Tibial artery (tissue), 4 donors: ENCODE measurements around the gene FARP1.

Experiments
- DNase-seq, 2 donors: peaks; one replicate each; pipeline ENCODE4 v3.0.0-alpha.2; 2019
- H3K27ac ChIP-seq, 2 donors: fragments of 200-600 bp; sonication (generic) in 1 of 2; 1 replicate in 1 of 2; 2 replicates in 1 of 2; pipeline ENCODE4 v1.5.1; 2018 to 2019; ENCODE audit warnings: mild to moderate bottlenecking in 1 of 2
- H3K27me3 ChIP-seq, 2 donors: fragments of 200-600 bp; sonication (generic) in 1 of 2; one replicate each; pipeline versions ENCODE4 v1.5.1 to v1.6.0; 2016 to 2019
- H3K36me3 ChIP-seq, 3 donors: fragments of 200-600 bp; sonication (generic) in 2 of 3; one replicate each; pipeline ENCODE4 v1.5.1; 2016 to 2019; ENCODE audit warnings: mild to moderate bottlenecking in 2 of 3
- H3K4me1 ChIP-seq, 4 donors: fragments of 200-600 bp; sonication (generic) in 2 of 4; 1 replicate in 3 of 4; 2 replicates in 1 of 4; pipeline ENCODE4 v1.5.1; 2016 to 2019
- H3K4me3 ChIP-seq, 2 donors: fragments of 200-600 bp; sonication (generic) in 1 of 2; 1 replicate in 1 of 2; 2 replicates in 1 of 2; pipeline ENCODE4 v1.5.1; 2018 to 2019; ENCODE audit warnings: mild to moderate bottlenecking in 2 of 2
- H3K9me3 ChIP-seq, 3 donors: fragments of 200-600 bp; sonication (generic) in 1 of 3; one replicate each; pipeline ENCODE4 v1.5.1; 2016 to 2019
- intact Hi-C: fragments of 100-400 bp; cut with DNase I; formaldehyde crosslinking; loops from one replicate; pipeline ENCODE4 v1.15.0; 2023; ENCODE audit warnings: low total_unique reads
- TF ChIP-seq, protein P1 (sequence below), 2 experiments: fragments of 200-600 bp in 1 of 2; fragments of 450-650 bp in 1 of 2; IDR thresholded peaks; one replicate each; pipeline ENCODE4 v1.5.1; 2017 to 2019; ENCODE audit warnings: antibody characterized with exemption in 2 of 2, mild to moderate bottlenecking in 1 of 2, moderate library complexity in 1 of 2

FARP1 gene

DNA sequence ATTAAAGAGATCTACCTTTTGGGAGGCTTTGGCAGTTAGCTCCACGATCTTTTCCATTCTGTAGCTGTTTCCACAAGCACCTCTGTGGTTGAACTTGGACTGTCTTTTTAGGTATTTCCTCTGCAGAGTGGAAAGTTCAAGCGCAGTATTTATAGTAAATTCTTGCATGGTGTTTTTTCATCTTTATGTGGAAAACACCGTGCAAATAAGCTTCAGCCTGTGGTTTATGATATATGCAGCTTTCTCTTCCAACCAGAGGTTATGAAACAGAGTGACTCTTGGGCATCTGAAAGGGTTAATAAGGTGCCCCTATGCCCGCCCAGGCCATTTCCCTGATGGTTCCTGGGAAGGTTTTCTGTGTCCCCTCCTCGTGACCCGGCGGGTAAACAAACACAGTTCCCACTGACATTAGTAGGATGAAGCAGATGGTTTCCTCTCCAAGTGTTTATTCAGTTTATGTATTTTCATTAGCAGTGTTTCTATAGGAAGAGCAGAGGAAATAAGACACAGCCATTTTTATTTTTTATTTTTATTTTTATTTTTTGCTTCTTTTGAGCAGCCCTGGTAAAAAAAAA lies 73.9 kb downstream of the FARP1 start:
- intact Hi-C loops, result loop anchor here (10.0 kb wide), 1 partner anchor 72 kb away; the partner anchor contains the start of gene FARP1
- no peaks in the 10 kb centered on the region for H3K27me3 ChIP-seq
- peak overlapping the region in 1 of 2 donors; percentile 32 for H3K27ac ChIP-seq
- H3K4me1 ChIP-seq, result peaks cover 0 to 47% (median 30%) of the 10 kb centered on the region in 4 donors
- no peak for DNase-seq
- no peaks in the 10 kb centered on the region for H3K9me3 ChIP-seq
- no peak overlapping the region for H3K4me3 ChIP-seq
- TF ChIP-seq, protein P1, sequence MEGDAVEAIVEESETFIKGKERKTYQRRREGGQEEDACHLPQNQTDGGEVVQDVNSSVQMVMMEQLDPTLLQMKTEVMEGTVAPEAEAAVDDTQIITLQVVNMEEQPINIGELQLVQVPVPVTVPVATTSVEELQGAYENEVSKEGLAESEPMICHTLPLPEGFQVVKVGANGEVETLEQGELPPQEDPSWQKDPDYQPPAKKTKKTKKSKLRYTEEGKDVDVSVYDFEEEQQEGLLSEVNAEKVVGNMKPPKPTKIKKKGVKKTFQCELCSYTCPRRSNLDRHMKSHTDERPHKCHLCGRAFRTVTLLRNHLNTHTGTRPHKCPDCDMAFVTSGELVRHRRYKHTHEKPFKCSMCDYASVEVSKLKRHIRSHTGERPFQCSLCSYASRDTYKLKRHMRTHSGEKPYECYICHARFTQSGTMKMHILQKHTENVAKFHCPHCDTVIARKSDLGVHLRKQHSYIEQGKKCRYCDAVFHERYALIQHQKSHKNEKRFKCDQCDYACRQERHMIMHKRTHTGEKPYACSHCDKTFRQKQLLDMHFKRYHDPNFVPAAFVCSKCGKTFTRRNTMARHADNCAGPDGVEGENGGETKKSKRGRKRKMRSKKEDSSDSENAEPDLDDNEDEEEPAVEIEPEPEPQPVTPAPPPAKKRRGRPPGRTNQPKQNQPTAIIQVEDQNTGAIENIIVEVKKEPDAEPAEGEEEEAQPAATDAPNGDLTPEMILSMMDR (IDR thresholded peaks at IDR 0.05), result no peak
- H3K36me3 ChIP-seq, result peaks cover 0 to 9% (median 6%) of the 10 kb centered on the region in 3 donors

DNA sequence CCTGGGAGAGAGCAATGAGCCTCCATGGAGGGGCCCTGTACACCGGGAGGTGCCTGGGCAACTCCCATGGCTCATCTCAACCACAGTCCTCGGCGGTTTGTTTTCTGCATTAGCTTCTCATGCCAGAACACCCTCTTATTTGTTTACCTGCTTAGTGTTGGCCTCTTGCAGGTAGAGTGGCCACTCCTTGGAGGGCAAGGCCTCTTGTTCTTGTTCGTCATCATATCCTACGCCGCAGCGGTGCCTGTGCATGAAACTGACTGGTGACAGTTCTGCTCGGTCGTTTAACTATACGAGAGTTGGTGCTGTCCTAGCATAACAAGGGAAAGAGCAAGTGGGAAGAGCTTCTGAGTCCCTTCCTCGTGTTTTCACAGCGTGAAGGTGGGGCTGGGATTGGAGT lies 74.7 kb downstream of the FARP1 start:
- intact Hi-C loops, result loop anchor here (10.0 kb wide), 1 partner anchor 73 kb away; the partner anchor contains the start of gene FARP1
- H3K27ac ChIP-seq, result no peak overlapping the region
- no peak for DNase-seq
- H3K4me3 ChIP-seq, result no peak overlapping the region
- TF ChIP-seq, protein P1 (IDR thresholded peaks at IDR 0.05), result no peak
- H3K36me3 ChIP-seq, result peaks cover 0 to 9% (median 6%) of the 10 kb centered on the region in 3 donors
- no peaks in the 10 kb centered on the region for H3K27me3 ChIP-seq
- H3K4me1 ChIP-seq, result peaks cover 0 to 55% (median 34%) of the 10 kb centered on the region in 4 donors
- no peaks in the 10 kb centered on the region for H3K9me3 ChIP-seq

DNA sequence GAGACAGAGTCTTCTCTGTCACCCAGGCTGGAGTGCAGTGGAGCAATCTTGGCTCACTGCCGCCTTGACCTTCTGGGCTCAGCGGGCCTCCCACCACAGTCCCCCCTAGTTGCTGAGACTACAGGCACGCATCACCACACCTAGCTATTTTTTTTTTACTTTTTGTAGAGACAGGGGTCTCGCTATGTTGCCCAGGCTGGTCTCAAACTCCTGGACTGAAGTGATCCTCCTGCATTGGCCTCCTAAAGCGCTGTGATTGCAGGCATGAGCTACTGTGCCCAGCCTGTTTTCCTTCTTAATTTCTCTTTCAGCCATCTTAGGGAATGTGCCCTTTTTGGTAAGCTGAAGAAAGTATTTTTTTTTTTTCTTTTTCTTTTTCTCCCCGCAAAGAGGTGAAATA lies 76.8 kb downstream of the FARP1 start:
- Histone ChIP-seq H3K4me3 (no peak overlapping the region), H3K4me1 (peaks cover 0 to 63% (median 34%) of the 10 kb centered on the region in 4 donors), H3K27ac (peak overlapping the region in 1 of 2 donors; percentile 26), H3K9me3 (no peaks in the 10 kb centered on the region), H3K27me3 (no peaks in the 10 kb centered on the region), H3K36me3 (peaks cover 0 to 4% (median 0%) of the 10 kb centered on the region in 3 donors)
- no peak for DNase-seq
- TF ChIP-seq, protein P1 (IDR thresholded peaks at IDR 0.05), result no peak
- intact Hi-C loops, result loop anchor here (10.0 kb wide), 1 partner anchor 75 kb away; the partner anchor contains the start of gene FARP1

DNA sequence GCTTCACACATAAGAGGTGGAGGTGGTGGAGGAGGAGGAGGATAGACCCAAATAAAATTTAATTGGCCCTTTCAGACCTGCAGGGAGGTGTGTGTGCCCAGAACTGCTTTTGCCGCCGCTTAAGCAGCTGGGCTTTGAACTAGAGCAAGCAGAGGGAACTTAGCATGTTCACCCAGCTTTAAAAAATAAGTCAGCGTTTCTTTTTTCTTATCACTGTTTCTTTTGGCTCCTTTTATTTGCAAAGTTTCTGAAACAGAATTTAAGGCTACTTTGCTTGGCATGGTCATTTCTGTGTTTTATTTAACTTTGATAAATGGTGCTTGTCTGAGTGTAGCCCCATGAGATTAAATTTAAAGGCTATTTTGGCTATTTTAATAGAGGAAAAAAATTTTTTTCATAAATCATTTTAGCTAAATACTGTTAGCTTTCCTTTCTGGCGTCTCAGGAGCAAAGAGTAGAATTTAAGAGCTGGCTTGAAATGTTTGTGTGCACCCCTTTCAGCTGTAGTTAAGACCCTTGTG lies 77.4 kb downstream of the FARP1 start:
- Histone ChIP-seq H3K4me3 (peak overlapping the region in 1 of 2 donors; percentile 22), H3K27ac (peak overlapping the region in 1 of 2 donors; percentile 26), H3K36me3 (no peaks in the 10 kb centered on the region), H3K4me1 (peaks cover 0 to 63% (median 34%) of the 10 kb centered on the region in 4 donors), H3K27me3 (no peaks in the 10 kb centered on the region), H3K9me3 (no peaks in the 10 kb centered on the region)
- intact Hi-C loops, result no loop called here
- TF ChIP-seq, protein P1 (IDR thresholded peaks at IDR 0.05), result no peak
- DNase-seq, result no peak

DNA sequence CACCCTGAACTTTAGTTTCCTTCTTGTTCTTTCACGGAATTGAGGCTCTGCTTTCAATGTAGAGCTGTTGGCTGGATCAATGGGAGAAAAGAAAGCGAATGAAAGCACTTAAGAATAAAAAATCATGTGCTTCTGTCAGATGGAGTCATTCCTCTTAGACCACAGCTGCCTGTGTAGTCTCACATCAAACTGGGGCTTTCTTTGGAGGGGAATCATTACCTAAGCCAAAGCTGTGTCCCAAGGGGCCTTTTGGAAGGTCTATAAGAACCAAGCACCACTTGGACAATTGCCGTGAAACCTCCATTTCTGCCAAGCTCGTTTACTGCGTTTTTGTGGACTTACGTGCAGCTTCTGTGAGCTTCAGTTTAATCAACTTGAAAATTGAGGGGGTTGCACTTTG lies 78.3 kb downstream of the FARP1 start:
- intact Hi-C loops, result no loop called here
- DNase-seq, result no peak
- no peaks in the 10 kb centered on the region for H3K9me3 ChIP-seq
- no peaks in the 10 kb centered on the region for H3K36me3 ChIP-seq
- no peaks in the 10 kb centered on the region for H3K27me3 ChIP-seq
- peaks cover 0 to 56% (median 34%) of the 10 kb centered on the region in 4 donors for H3K4me1 ChIP-seq
- H3K27ac ChIP-seq, result peak overlapping the region in 1 of 2 donors; percentile 26
- H3K4me3 ChIP-seq, result no peak overlapping the region
- TF ChIP-seq, protein P1 (IDR thresholded peaks at IDR 0.05), result no peak
